Caco-2 (cell line): ENCODE measurements around the gene CRADD. TPM values are rescaled to one million over a fixed set of nuclear protein-coding genes. Genes with fewer than 3 reads are reported as not detected.

Experiments used
- BruUV-seq: library from RNA; stranded (reverse); fragments of 400-500 nt; replicated peaks from 2 replicates; lab custom pipeline; 2021; lab: Mats Ljungman, UMichigan
- CTCF ChIA-PET: fragments of 300-600 bp; sonication (Branson Sonifier 250); formaldehyde crosslinking; loops from one replicate; lab custom pipeline; 2022; ENCODE audit warnings: antibody characterized with exemption; lab: Charles Lee
- POLR2A ChIA-PET: fragments of 300-600 bp; sonication (Branson Sonifier 250); formaldehyde crosslinking; loops from one replicate; lab custom pipeline; 2022; ENCODE audit warnings: antibody characterized with exemption; lab: Charles Lee
- DNase-seq, 2 experiments: peaks; one replicate each; pipeline versions ENCODE4 v3.0.0 to v3.0.0-alpha.2; 2020 to 2022
- H3K27me3 ChIP-seq: replicated peaks from 2 replicates; pipeline ENCODE4 v1.6.0; 2011; ENCODE audit warnings: low read length; ENCODE audit not compliant: control insufficient read depth, insufficient read depth
- H3K36me3 ChIP-seq: 2 replicates; pipeline ENCODE4 v1.5.1; 2011; ENCODE audit warnings: low read length; ENCODE audit not compliant: control insufficient read depth, insufficient read depth
- H3K4me1 ChIP-seq: fragments of 250-450 bp; sonication (Bioruptor Pico); 2 replicates; pipeline ENCODE4 v1.5.1; 2020; ENCODE audit warnings: mild to moderate bottlenecking
- H3K4me3 ChIP-seq: 2 replicates; pipeline ENCODE4 v1.5.1; 2011; ENCODE audit warnings: low read depth, mild to moderate bottlenecking, control low read depth, low read length
- H3K9me3 ChIP-seq: fragments of 250-450 bp; sonication (Bioruptor Pico); 2 replicates; pipeline ENCODE4 v1.5.1; 2020; ENCODE audit warnings: mild to moderate bottlenecking, moderate library complexity
- H3K27ac Mint-ChIP-seq: one replicate; pipeline ENCODE4 v1.8.0; 2022; ENCODE audit warnings: mixed read lengths; ENCODE audit not compliant: unreplicated experiment
- H3K27me3 Mint-ChIP-seq: one replicate; pipeline ENCODE4 v1.8.0; 2022; ENCODE audit warnings: mixed read lengths; ENCODE audit not compliant: insufficient read depth, unreplicated experiment
- H3K36me3 Mint-ChIP-seq: one replicate; pipeline ENCODE4 v1.8.0; 2022; ENCODE audit warnings: mild to moderate bottlenecking, mixed read lengths; ENCODE audit not compliant: insufficient read depth, unreplicated experiment
- H3K4me1 Mint-ChIP-seq: one replicate; pipeline ENCODE4 v1.8.0; 2022; ENCODE audit warnings: low read depth, mixed read lengths; ENCODE audit not compliant: unreplicated experiment
- H3K4me3 Mint-ChIP-seq: one replicate; pipeline ENCODE4 v1.8.0; 2022; ENCODE audit warnings: mild to moderate bottlenecking, moderate library complexity, mixed read lengths; ENCODE audit not compliant: unreplicated experiment
- H3K9me3 Mint-ChIP-seq: one replicate; pipeline ENCODE4 v1.8.0; 2022; ENCODE audit warnings: mixed read lengths; ENCODE audit not compliant: unreplicated experiment
- CTCF ChIP-seq, 2 experiments: fragments of 200-600 bp in 1 of 2; IDR thresholded peaks; 1 replicate in 1 of 2; 2 replicates in 1 of 2; pipeline versions ENCODE4 v1.5.1 to v1.8.0; 2011 to 2022; ENCODE audit warnings: antibody characterized with exemption in 1 of 2, control low read depth in 1 of 2, inconsistent platforms in 1 of 2, low read depth in 1 of 2, low read length in 1 of 2, mild to moderate bottlenecking in 1 of 2, moderate library complexity in 1 of 2; ENCODE audit not compliant: insufficient read depth in 1 of 2, severe bottlenecking in 1 of 2, unreplicated experiment in 1 of 2
- intact Hi-C: fragments of 100-400 bp; cut with micrococcal nuclease; formaldehyde crosslinking; loops from one replicate; pipeline ENCODE4 v1.10.0; 2022; ENCODE audit not compliant: unreplicated experiment
- total RNA-seq: library from RNA; stranded (reverse); gene quantifications from 2 replicates; pipeline ENCODE4 v1.2.3, GENCODE V29; 2022

CRADD gene
- total RNA-seq, 1 experiment from 2014 or later = 29.2 TPM

- Histone ChIP-seq H3K4me1 (peaks cover 9% of the 10 kb centered on the region; the same call in 1 of the 2 replicates), H3K36me3 (no peaks in the 10 kb centered on the region), H3K4me3 (no peak overlapping the region), H3K9me3 (no peaks in the 10 kb centered on the region), H3K27me3 (no peaks in the 10 kb centered on the region)
- no TSS peak for BruUV-seq
- ChIA-PET POLR2A (no interaction called here), CTCF (no interaction called here)
- Mint-ChIP-seq H3K27ac (no peak overlapping the region), H3K4me3 (no peak overlapping the region), H3K36me3 (no peaks in the 10 kb centered on the region), H3K27me3 (no peaks in the 10 kb centered on the region), H3K9me3 (peaks cover 4% of the 10 kb centered on the region), H3K4me1 (no peaks in the 10 kb centered on the region)
- TF ChIP-seq CTCF (IDR thresholded peaks at IDR 0.05; ENCODE audit: insufficient read depth in 1 of 2, low read depth in 1 of 2, low read length in 1 of 2, severe bottlenecking in 1 of 2, unreplicated experiment in 1 of 2) = no peak
- intact Hi-C loops = no loop called here
- DNase-seq = no peak
Observed at GRCh38 chr12:93661021-93661420, 16.2 kb upstream of the CRADD start.

- ChIA-PET CTCF (no interaction called here), POLR2A (interaction anchor here (0.6 kb wide), 1 partner anchor 86 kb away, joined by 3 read pairs; no protein-coding TSS in a partner anchor)
- Histone ChIP-seq H3K4me3 (no peak overlapping the region), H3K27me3 (no peaks in the 10 kb centered on the region), H3K36me3 (no peaks in the 10 kb centered on the region), H3K9me3 (no peaks in the 10 kb centered on the region), H3K4me1 (peaks cover 9% of the 10 kb centered on the region; the same call in 1 of the 2 replicates)
- intact Hi-C loops = no loop called here
- BruUV-seq = no TSS peak
- H3K9me3 Mint-ChIP-seq = peaks cover 4% of the 10 kb centered on the region
- no peaks in the 10 kb centered on the region for H3K27me3 Mint-ChIP-seq
- no peak for TF ChIP-seq CTCF (IDR thresholded peaks at IDR 0.05; ENCODE audit: insufficient read depth in 1 of 2, low read depth in 1 of 2, low read length in 1 of 2, severe bottlenecking in 1 of 2, unreplicated experiment in 1 of 2)
- no peak overlapping the region for H3K4me3 Mint-ChIP-seq
- peak in 1 of 2 experiments; percentile 22 for DNase-seq
- H3K27ac Mint-ChIP-seq = no peak overlapping the region
- H3K4me1 Mint-ChIP-seq = no peaks in the 10 kb centered on the region
- no peaks in the 10 kb centered on the region for H3K36me3 Mint-ChIP-seq
Observed at GRCh38 chr12:93663006-93663728, 14.0 kb upstream of the CRADD start.

DNA sequence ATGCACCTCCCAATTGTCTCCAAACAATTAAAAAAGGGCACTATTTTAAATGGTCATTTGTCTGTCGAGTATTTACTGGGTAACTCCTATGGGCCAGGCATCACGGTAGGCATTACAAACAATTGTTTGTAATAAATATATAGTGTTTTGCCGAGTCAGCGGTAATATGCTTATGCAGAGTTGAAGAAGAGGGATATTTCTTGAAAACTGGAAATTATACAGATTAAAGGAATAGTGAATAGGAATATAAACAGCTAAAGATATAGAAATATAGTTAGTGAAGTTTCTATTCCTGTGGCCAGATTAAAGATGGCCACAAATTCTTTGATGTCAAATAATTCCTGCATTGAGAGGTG, 13.5 kb upstream of the CRADD start:
- H3K4me1 Mint-ChIP-seq = no peaks in the 10 kb centered on the region
- no peak overlapping the region for H3K4me3 ChIP-seq
- H3K4me3 Mint-ChIP-seq = no peak overlapping the region
- no peaks in the 10 kb centered on the region for H3K36me3 ChIP-seq
- peaks cover 9% of the 10 kb centered on the region; the same call in 1 of the 2 replicates for H3K4me1 ChIP-seq
- no peaks in the 10 kb centered on the region for H3K27me3 Mint-ChIP-seq
- H3K36me3 Mint-ChIP-seq = no peaks in the 10 kb centered on the region
- BruUV-seq = no TSS peak
- no peaks in the 10 kb centered on the region for H3K9me3 ChIP-seq
- no peak for TF ChIP-seq CTCF (IDR thresholded peaks at IDR 0.05; ENCODE audit: insufficient read depth in 1 of 2, low read depth in 1 of 2, low read length in 1 of 2, severe bottlenecking in 1 of 2, unreplicated experiment in 1 of 2)
- POLR2A ChIA-PET = no interaction called here
- CTCF ChIA-PET = no interaction called here
- peaks cover 9% of the 10 kb centered on the region for H3K9me3 Mint-ChIP-seq
- H3K27ac Mint-ChIP-seq = no peak overlapping the region
- intact Hi-C loops = no loop called here
- no peaks in the 10 kb centered on the region for H3K27me3 ChIP-seq
- DNase-seq = no peak
